Stimulated activated CD4-positive, alpha-beta T cell treated with anti-CD3 and anti-CD28 coated beads, Interleukin-15, amount 100 ng/mL, for 48 hours (primary cell): Measurements from ENCODE around the gene MRPL36.
"Not testable (repeated sequence)": the region's sequence is repeated elsewhere in the genome, so short reads cannot be mapped to it uniquely, and the experiment has no call there.

Experiments
- DNase-seq, 2 donors: peaks; one replicate each; pipeline ENCODE4 v3.0.0-alpha.2; 2020; ENCODE audit warnings: low read depth in 2 of 2

The MRPL36 gene

DNA sequence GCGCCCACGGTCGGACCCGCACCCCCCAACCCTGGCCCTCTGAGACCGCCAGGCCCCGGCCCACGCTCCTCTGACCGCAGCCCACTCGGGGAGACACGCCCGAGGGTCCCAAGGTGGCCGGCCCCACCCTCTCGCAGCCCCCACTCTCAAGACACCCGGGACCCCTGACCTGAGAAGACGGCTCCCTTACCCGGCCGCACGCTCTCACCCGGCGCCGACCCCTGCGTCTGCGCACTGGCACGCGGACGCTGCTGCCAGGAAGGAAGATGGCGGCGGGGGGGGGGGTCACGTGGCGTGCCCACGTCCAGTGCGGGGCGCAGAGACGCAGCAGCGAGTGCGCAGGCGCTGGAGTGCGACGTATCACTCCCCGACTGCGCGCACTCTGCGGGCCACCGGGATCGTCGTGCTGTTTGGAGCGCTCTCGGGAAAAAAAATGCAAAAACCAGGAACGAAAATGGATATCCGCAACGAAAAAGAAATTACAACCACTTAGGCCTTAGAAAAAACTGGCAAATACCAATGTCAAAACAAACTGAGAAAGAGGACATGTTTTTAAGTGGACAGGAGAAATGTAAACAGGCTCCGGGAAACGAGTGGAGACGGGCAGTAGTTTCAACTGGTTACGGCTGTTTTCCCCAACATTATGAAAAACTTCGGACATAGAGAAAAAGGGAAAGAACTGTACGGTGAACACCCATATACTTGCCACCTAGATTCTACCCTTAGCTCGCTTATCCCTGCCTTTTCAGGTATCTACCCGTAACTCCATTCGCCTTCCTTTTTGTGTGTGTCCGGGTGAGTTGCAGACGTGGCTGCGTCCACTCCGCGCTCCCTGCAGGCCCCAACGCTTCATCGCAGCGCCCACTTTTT, at the start of gene MRPL36:
TSS of gene MRPL36 (minus strand) at position 236 of the 870 bp plus-strand sequence. CDS start 902 bp downstream, outside the sequence.
- DNase-seq, result peak; percentile 86 to 90

DNA sequence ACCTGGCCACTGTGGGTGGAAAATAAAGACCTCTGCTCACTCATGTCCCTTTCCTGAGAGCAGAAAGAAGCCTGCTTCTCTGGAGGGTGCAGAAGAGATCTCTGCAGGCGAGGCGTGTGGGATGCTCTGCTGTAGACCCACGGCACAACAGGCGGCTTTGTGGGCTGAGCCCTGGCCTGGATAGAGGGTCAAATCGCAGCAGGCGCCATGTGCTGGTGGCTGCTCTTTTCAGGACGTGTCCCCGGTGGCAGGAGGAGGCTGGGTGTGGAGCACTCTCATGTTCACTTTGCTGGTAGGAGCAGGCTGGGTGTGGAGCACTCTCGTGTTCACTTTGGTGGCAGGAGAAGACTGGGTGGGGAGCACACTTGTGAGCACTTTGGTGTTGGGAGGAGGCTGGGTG, 48.0 kb upstream of the MRPL36 start:
- no peak for DNase-seq

DNA sequence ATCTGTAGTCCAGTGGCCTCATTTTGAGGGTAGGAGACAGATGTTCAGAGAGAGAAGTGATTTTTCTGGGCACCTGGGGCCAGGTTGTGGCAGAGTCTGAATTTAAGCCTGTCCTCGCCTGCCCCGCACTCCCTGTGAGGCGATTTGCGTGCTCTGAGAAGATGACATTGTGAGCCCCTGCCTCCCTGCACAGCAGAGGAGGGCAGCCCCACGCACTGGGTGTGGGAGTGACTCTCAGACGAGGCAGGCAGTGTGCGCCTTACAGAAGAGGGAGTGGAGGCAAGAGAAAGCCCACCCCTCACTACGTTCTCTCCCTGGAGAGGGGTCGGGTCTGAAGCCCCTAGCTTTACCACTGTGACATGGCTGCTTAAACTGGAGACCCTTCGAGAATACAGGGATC, 47.4 kb upstream of the MRPL36 start:
- no peak for DNase-seq

GRCh38 chr5:1846583-1846982, 46.9 kb upstream of the MRPL36 start:
- no peak for DNase-seq

DNA sequence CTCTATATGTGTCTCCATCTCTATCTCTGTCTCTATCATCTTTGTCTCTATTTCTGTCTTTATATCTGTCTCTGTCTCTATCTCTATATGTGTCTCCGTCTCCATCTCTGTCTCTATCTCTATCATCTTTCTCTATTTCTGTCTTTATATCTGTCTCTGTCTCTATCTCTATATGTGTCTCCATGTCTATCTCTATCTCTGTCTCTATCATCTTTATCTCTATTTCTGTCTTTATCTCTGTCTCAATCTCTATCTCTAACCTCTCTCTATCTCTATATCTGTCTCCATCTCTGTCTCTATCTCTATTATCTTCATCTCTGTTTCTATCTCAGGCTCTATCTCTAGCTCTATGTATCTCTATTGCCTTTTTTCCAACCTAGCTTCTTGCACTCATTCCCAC, 46.1 kb upstream of the MRPL36 start:
- no peak for DNase-seq

GRCh38 chr5:1844708-1845436, 45.2 kb upstream of the MRPL36 start:
- no peak for DNase-seq

DNA sequence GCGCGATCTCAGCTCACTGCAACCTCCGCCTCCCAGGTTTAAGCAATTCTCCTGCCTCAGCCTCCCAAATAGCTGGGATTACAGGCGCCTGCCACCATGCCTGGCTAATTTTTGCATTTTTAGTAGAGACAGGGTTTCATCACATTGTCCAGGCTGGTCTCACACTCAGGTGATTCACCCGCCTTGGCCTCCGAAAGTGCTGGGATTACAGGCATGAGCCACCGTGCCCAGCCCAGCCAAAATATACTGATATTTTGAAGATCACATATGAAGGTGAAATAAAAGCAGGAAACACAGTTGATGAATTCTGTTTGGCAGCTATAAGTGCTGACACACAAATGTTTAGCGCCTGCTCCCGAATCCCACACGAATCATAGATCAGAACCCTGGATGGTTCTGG, 44.1 kb upstream of the MRPL36 start:
- DNase-seq, result not testable (repeated sequence)

DNA sequence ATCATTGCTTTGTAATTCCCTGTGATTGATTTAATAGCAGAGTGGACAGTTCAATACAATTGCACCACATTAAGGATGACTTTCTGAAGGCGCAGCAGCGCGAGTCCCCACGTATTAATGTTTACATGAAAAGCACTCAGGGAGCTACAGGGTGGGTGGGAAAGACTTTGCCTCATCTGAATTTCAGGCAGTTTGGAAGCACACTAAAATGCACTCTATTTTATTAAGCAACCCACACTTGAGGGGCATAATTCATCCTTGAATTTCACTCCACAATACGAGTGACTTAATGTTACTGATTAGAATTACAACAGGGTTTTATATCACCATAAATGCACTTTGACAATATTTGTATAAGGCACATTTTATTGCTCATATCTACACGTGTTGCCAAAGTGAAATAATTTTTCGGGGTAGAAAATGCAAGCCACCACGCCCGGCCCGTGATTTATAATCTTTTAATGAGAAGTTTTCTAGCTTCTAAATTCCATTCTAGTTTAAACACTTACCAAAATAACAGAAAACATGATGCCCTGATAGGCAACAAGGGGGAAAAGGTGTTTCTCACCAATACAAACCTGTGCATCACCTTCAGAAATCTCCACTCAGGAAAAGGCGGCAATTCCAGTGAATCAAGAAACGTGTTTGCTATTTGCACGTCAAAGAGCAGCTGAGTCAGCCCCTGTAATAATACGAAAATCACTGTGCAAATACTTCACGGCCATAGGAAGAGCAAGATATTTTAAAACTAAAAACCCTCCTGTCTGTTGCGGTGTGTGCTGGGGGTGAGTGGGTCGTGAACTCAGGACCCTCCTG, 42.6 kb upstream of the MRPL36 start:
- DNase-seq, result no peak

- DNase-seq, result no peak
Observed at GRCh38 chr5:1840741-1841521, 41.3 kb upstream of the MRPL36 start.

DNA sequence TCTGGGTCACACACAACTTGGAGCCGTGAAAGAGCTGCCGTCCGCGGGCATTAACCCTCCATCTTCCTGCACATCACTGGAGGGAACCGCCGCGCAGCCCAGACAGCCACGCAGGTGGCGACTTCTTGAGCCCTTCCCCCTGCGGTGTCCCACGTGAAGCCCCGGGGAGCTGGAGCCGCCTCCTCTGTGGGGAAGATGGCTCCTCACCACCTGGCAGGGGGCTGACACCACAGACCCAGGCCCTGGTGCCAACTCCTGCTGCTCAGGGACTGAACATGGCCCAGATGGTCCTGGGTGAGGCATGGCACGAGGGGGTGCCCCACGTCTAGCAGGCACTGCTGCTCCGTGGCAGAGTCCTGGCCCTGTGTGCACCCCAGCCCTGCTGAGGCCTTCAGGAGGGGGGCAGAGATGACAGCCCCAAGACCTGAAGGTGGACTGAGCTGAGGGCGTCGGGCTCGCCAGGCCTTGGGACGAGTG, 40.5 kb upstream of the MRPL36 start:
- DNase-seq, result no peak

GRCh38 chr5:1838013-1838412, 38.4 kb upstream of the MRPL36 start:
- no peak for DNase-seq

GRCh38 chr5:1836891-1837880, 37.5 kb upstream of the MRPL36 start:
- no peak for DNase-seq

DNA sequence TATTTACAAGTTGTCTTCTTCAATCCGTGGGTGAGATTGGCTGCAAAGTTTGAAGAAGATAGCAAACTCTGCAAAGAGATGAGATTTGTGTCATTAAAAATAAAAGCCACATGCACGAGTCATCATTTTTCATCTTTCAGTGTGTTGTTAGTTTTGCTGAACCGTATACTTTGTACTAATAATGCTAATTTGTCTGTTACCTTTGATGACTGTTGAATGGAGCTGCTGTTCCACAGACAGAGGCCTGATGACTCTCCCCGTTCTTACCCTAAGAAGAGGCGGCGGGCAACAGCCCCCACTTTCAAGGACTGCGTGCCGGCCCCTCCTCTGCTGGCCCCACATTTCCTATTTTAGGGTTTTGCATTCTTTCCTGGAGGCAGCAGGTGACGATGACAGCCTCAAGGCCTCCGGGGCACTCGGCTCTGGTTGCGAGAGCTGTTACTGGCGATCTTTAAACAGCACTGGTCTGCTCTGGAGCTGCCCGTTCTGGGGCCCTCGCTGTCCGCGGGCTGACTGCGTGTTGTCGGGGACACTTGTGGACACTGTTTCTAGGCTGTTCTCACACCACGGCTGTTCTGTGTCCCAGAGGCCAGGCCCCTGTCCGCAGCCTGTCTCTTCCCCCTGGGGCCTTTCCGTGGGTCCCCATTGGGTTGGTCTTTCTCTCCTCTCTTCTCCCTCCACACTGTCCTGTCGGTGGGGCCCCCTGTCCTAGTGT, 36.7 kb upstream of the MRPL36 start:
- DNase-seq, result no peak

DNA sequence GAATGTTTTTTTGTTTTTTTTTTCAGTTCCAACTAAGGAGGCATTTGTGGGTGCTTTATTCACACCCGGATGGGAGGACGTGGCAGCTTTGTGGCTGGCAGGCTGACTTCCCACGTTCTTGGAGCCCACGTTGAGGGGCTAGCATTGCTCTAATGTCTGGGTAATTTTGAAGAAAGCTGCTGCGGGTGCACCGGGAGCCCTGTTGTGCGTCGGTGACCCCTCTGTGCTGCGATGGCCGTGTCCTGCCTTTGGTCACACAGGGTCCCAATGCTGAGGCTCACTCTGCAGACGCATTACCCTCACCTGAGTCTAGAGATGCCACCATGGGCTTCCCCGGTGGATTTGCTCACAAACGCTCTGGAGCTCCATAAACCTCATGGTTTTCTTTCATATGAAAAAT, 35.8 kb upstream of the MRPL36 start:
- DNase-seq, result no peak

GRCh38 chr5:1834721-1835429, 35.2 kb upstream of the MRPL36 start:
- no peak for DNase-seq

- no peak for DNase-seq
Observed at GRCh38 chr5:1834022-1834551, 34.5 kb upstream of the MRPL36 start.

DNA sequence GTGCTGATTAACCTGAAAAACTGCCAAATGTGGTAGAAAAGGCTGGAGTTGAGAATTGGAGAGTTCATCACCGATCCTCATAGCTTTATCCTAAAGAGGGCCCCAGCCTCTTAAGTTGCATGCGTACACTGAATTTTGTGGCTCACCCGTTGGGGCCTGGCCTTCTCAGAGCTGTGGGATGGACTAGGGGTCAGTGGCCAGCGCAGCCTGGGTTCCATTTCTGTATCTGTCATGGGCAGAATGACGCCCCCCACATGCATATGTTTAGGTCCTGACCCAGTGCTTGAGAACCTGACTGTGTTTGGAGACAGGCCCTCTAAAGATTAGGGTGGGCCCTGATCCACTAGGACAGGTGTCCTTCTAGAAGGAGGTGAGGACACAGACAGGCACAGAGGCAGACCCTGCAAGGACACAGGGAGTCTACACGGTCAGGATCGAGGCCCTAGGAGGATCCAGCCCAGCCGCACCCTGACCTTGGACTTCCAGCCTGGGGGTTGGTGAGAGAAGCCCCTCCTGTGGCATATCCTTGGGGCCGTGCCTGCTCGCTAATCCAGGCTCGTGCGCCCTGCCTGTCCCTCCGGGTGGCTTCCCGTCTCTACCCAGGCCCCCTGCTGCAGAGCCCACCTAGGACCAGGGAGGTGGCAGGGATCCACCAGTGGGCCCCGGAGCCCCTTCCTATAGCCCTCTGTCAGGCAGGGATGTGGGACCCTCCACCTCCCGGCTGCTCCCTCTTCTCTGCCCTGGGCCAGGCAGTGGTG, 33.8 kb upstream of the MRPL36 start:
- DNase-seq, result no peak
